ENCODE results near the gene AP3D1.

Gene AP3D1

GRCh38 chr19:2111886-2112285 is 39.5 kb downstream of the AP3D1 start:
- DNase-seq (ENCODE audit: low read depth): no peak
- TF ChIP-seq, protein P1, sequence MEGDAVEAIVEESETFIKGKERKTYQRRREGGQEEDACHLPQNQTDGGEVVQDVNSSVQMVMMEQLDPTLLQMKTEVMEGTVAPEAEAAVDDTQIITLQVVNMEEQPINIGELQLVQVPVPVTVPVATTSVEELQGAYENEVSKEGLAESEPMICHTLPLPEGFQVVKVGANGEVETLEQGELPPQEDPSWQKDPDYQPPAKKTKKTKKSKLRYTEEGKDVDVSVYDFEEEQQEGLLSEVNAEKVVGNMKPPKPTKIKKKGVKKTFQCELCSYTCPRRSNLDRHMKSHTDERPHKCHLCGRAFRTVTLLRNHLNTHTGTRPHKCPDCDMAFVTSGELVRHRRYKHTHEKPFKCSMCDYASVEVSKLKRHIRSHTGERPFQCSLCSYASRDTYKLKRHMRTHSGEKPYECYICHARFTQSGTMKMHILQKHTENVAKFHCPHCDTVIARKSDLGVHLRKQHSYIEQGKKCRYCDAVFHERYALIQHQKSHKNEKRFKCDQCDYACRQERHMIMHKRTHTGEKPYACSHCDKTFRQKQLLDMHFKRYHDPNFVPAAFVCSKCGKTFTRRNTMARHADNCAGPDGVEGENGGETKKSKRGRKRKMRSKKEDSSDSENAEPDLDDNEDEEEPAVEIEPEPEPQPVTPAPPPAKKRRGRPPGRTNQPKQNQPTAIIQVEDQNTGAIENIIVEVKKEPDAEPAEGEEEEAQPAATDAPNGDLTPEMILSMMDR (IDR thresholded peaks at IDR 0.05; ENCODE audit: low read depth, low read length): no peak
- TF ChIP-seq POLR2A (IDR thresholded peaks at IDR 0.05; ENCODE audit: extremely low read depth, insufficient read length): no peak
- no peak for TF ChIP-seq MYC (IDR thresholded peaks at IDR 0.05; ENCODE audit: low read depth, low read length)
- TF ChIP-seq, protein P2, sequence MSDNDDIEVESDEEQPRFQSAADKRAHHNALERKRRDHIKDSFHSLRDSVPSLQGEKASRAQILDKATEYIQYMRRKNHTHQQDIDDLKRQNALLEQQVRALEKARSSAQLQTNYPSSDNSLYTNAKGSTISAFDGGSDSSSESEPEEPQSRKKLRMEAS (IDR thresholded peaks at IDR 0.05; ENCODE audit: low read depth, low read length): no peak
- H3K4me3 ChIP-seq (ENCODE audit: low read depth, low read length): no peak overlapping the region

DNA sequence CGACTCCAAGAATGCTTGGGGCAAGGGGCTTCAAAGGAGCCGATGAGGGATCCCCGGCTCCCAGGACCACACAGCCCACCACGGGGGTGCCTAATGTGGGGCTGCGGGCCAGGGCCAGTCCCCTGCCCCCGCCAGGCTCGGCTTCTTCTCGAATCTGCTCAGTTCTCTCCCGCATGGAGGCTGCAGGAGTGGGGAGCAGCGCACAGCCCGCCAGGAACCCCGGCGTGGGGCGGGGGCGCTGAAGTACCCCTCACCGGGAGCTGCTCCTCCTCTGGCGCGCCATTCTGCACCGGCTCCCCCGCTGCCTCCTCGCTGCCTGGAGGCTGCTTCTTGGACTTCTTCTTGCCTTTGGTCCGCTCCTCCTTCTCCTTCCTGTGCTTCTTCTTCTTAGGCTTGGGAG is 39.9 kb downstream of the AP3D1 start:
- TF ChIP-seq POLR2A (IDR thresholded peaks at IDR 0.05; ENCODE audit: extremely low read depth, insufficient read length) (no peak), MYC (IDR thresholded peaks at IDR 0.05; ENCODE audit: low read depth, low read length) (no peak)
- TF ChIP-seq, protein P1 (IDR thresholded peaks at IDR 0.05; ENCODE audit: low read depth, low read length): no peak
- TF ChIP-seq, protein P2 (IDR thresholded peaks at IDR 0.05; ENCODE audit: low read depth, low read length): no peak
- no peak for DNase-seq (ENCODE audit: low read depth)
- no peak overlapping the region for H3K4me3 ChIP-seq (ENCODE audit: low read depth, low read length)

- TF ChIP-seq POLR2A (IDR thresholded peaks at IDR 0.05; ENCODE audit: extremely low read depth, insufficient read length) (no peak), MYC (IDR thresholded peaks at IDR 0.05; ENCODE audit: low read depth, low read length) (no peak)
- TF ChIP-seq, protein P2 (IDR thresholded peaks at IDR 0.05; ENCODE audit: low read depth, low read length): no peak
- TF ChIP-seq, protein P1 (IDR thresholded peaks at IDR 0.05; ENCODE audit: low read depth, low read length): no peak
- no peak for DNase-seq (ENCODE audit: low read depth)
- no peak overlapping the region for H3K4me3 ChIP-seq (ENCODE audit: low read depth, low read length)
Measured at GRCh38 chr19:2110822-2111221, 40.5 kb downstream of the AP3D1 start.

- no peak for DNase-seq (ENCODE audit: low read depth)
- H3K4me3 ChIP-seq (ENCODE audit: low read depth, low read length): no peak overlapping the region
- TF ChIP-seq POLR2A (IDR thresholded peaks at IDR 0.05; ENCODE audit: extremely low read depth, insufficient read length) (no peak), MYC (IDR thresholded peaks at IDR 0.05; ENCODE audit: low read depth, low read length) (no peak)
- TF ChIP-seq, protein P1 (IDR thresholded peaks at IDR 0.05; ENCODE audit: low read depth, low read length): no peak
- TF ChIP-seq, protein P2 (IDR thresholded peaks at IDR 0.05; ENCODE audit: low read depth, low read length): no peak
Measured at GRCh38 chr19:2109046-2109864, 42.1 kb downstream of the AP3D1 start.

DNA sequence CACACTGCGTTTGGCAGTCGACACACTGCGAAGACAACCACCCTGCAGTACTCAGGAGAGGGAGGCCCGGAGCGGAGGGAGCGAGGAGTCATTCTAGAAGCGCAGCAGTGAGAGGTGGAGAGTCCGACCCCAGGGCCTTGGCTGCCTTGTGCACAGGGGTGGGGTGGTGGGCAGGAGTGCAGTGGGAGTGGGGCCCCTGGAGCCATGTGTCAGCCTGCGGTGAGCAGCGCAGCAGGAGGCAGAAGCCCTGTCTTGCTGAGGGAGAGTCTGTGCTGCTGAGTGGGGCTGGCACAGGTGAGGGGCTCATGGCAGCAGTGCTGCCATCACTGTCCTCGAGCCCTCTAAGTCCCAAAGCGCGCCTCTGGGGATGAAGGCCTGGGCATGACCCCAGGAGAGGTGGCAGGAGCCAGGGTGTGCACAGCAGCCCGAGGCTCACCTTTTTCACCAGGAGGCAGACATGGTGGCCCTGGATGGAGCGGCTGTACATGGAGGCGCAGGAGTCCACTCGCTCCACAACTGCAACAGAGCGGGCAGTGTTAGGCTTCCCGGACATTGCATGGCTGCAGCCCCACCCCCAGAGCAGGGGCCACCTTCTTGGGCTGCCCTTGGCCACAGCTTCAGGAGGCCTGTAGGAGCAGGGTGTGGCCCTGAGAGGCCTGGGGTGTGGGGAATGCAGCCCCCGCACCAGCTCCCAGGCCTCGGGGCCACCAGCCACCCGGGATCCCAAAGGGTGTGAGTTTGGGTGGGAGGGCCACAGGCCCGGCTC is 42.9 kb downstream of the AP3D1 start:
- DNase-seq (ENCODE audit: low read depth): no peak
- no peak for TF ChIP-seq MYC (IDR thresholded peaks at IDR 0.05; ENCODE audit: low read depth, low read length)
- TF ChIP-seq POLR2A (IDR thresholded peaks at IDR 0.05; ENCODE audit: extremely low read depth, insufficient read length): no peak
- TF ChIP-seq, protein P2 (IDR thresholded peaks at IDR 0.05; ENCODE audit: low read depth, low read length): no peak
- TF ChIP-seq, protein P1 (IDR thresholded peaks at IDR 0.05; ENCODE audit: low read depth, low read length): no peak

More for the DNA sequence above, 42.9 kb downstream of the AP3D1 start:
- no peak overlapping the region for H3K4me3 ChIP-seq (ENCODE audit: low read depth, low read length)
